ENCODE data around the gene ATG13.

ATG13 gene

GRCh38 chr11:46641639-46642038, 24.3 kb downstream of the ATG13 start:
- Histone ChIP-seq H3K27me3 (ENCODE audit: insufficient read depth, poor library complexity, severe bottlenecking) (no peaks in the 10 kb centered on the region), H3K27ac (ENCODE audit: poor library complexity, severe bottlenecking) (no peak overlapping the region)
- no peak for ATAC-seq (ENCODE audit: low read depth)

DNA sequence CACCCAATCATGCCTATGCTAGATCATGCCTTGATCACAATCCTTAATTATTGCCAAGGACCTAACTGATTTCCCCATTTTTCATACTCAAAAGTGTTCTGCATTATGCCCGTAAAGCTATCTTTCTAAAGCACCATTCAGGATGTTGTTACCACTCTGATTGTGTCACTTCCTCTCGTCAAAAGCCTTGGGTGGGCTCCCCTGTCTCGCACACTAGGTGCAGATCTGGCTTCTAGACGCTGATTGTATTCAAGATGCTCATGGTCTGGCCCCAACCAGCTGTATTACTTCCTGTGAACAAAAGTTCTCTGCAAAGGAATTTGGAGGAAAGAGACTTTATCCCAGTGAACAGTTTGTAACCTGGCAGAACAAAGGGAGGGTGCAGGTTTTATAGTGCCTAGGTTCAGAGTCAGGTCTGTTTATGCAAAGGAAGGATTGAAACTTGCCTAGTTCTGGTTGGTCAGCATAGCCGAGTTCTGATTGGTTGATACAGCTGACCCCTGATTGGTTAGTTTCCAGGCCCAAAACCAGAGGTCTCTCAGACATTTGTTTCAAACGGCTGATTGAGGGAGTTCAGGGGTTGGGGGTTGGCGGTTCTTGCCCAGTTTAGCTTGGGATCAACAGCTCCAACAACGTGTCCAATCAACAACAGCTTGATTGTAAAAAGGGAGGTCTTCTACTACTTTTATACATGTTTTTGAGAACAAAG, 25.4 kb downstream of the ATG13 start:
- ATAC-seq (ENCODE audit: low read depth) (no peak), DNase-seq (ENCODE audit: low spot score) (no peak)
- Histone ChIP-seq H3K4me1 (ENCODE audit: insufficient read depth, poor library complexity, severe bottlenecking) (no peaks in the 10 kb centered on the region), H3K9me3 (ENCODE audit: severe bottlenecking) (no peaks in the 10 kb centered on the region), H3K27me3 (ENCODE audit: insufficient read depth, poor library complexity, severe bottlenecking) (no peaks in the 10 kb centered on the region), H3K4me3 (ENCODE audit: severe bottlenecking) (no peak overlapping the region), H3K27ac (ENCODE audit: poor library complexity, severe bottlenecking) (no peak overlapping the region), H3K36me3 (ENCODE audit: low read depth) (peaks cover 38% of the 10 kb centered on the region)
- TF ChIP-seq CTCF (IDR thresholded peaks at IDR 0.05; ENCODE audit: poor library complexity, severe bottlenecking), result no peak

More at GRCh38 chr11:46641639-46642038, 24.3 kb downstream of the ATG13 start:
- Histone ChIP-seq H3K36me3 (ENCODE audit: low read depth) (peaks cover 35% of the 10 kb centered on the region), H3K9me3 (ENCODE audit: severe bottlenecking) (no peaks in the 10 kb centered on the region), H3K4me3 (ENCODE audit: severe bottlenecking) (no peak overlapping the region), H3K4me1 (ENCODE audit: insufficient read depth, poor library complexity, severe bottlenecking) (no peaks in the 10 kb centered on the region)
- DNase-seq (ENCODE audit: low spot score), result no peak
- TF ChIP-seq CTCF (IDR thresholded peaks at IDR 0.05; ENCODE audit: poor library complexity, severe bottlenecking), result no peak

- TF ChIP-seq CTCF (IDR thresholded peaks at IDR 0.05; ENCODE audit: poor library complexity, severe bottlenecking), result no peak
- DNase-seq (ENCODE audit: low spot score) (no peak), ATAC-seq (ENCODE audit: low read depth) (no peak)
- no peaks in the 10 kb centered on the region for H3K9me3 ChIP-seq (ENCODE audit: severe bottlenecking)
- H3K4me1 ChIP-seq (ENCODE audit: insufficient read depth, poor library complexity, severe bottlenecking), result no peaks in the 10 kb centered on the region
- no peak overlapping the region for H3K4me3 ChIP-seq (ENCODE audit: severe bottlenecking)
- peaks cover 41% of the 10 kb centered on the region for H3K36me3 ChIP-seq (ENCODE audit: low read depth)
- no peak overlapping the region for H3K27ac ChIP-seq (ENCODE audit: poor library complexity, severe bottlenecking)
- H3K27me3 ChIP-seq (ENCODE audit: insufficient read depth, poor library complexity, severe bottlenecking), result no peaks in the 10 kb centered on the region
These were observed 26.2 kb downstream of the ATG13 start for GRCh38 chr11:46643531-46643930.

- no peaks in the 10 kb centered on the region for H3K9me3 ChIP-seq (ENCODE audit: severe bottlenecking)
- H3K4me3 ChIP-seq (ENCODE audit: severe bottlenecking), result no peak overlapping the region
- DNase-seq (ENCODE audit: low spot score) (no peak), ATAC-seq (ENCODE audit: low read depth) (no peak)
- H3K27ac ChIP-seq (ENCODE audit: poor library complexity, severe bottlenecking), result no peak overlapping the region
- H3K36me3 ChIP-seq (ENCODE audit: low read depth), result peaks cover 41% of the 10 kb centered on the region
- TF ChIP-seq CTCF (IDR thresholded peaks at IDR 0.05; ENCODE audit: poor library complexity, severe bottlenecking), result no peak
- peaks cover 4% of the 10 kb centered on the region for H3K4me1 ChIP-seq (ENCODE audit: insufficient read depth, poor library complexity, severe bottlenecking)
- H3K27me3 ChIP-seq (ENCODE audit: insufficient read depth, poor library complexity, severe bottlenecking), result no peaks in the 10 kb centered on the region
These were observed 26.6 kb downstream of the ATG13 start for GRCh38 chr11:46643986-46644385.

GRCh38 chr11:46649180-46649738, 31.9 kb downstream of the ATG13 start:
- Histone ChIP-seq H3K27ac (ENCODE audit: poor library complexity, severe bottlenecking) (peak overlapping the region; percentile 77), H3K4me1 (ENCODE audit: insufficient read depth, poor library complexity, severe bottlenecking) (peaks cover 12% of the 10 kb centered on the region), H3K4me3 (ENCODE audit: severe bottlenecking) (no peak overlapping the region), H3K27me3 (ENCODE audit: insufficient read depth, poor library complexity, severe bottlenecking) (no peaks in the 10 kb centered on the region), H3K9me3 (ENCODE audit: severe bottlenecking) (no peaks in the 10 kb centered on the region), H3K36me3 (ENCODE audit: low read depth) (peaks cover 70% of the 10 kb centered on the region)
- DNase-seq (ENCODE audit: low spot score) (no peak), ATAC-seq (ENCODE audit: low read depth) (peak; percentile 97)
- no peak for TF ChIP-seq CTCF (IDR thresholded peaks at IDR 0.05; ENCODE audit: poor library complexity, severe bottlenecking)
